Panc1 (cell line): Measurements from ENCODE around the gene WDR7.

Experiments
- CTCF ChIP-seq: fragments of 450-650 bp; IDR thresholded peaks from 2 replicates; pipeline ENCODE4 v1.5.1; 2017; ENCODE audit warnings: mild to moderate bottlenecking
- POLR2AphosphoS5 ChIP-seq: IDR thresholded peaks from 2 replicates; pipeline ENCODE4 v1.6.1; 2012; ENCODE audit warnings: mild to moderate bottlenecking, low read depth, low read length, moderate library complexity
- SIN3A ChIP-seq: IDR thresholded peaks from 2 replicates; pipeline ENCODE4 v1.6.1; 2012; ENCODE audit warnings: low read depth, mild to moderate bottlenecking, low read length, moderate library complexity, borderline replicate concordance; ENCODE audit not compliant: insufficient read depth
- TCF7L2 ChIP-seq: IDR thresholded peaks from 2 replicates; pipeline ENCODE4 v1.6.1; 2011; ENCODE audit warnings: mild to moderate bottlenecking, low read depth, low read length, inconsistent platforms

GRCh38 chr18:56672391-56672790 lies 21.2 kb downstream of the WDR7 start:
- no peak for TF ChIP-seq CTCF
- TF ChIP-seq POLR2AphosphoS5, result no peak
- no peak for TF ChIP-seq SIN3A
- TF ChIP-seq TCF7L2, result no peak
